Activated T-helper 17 cell treated with anti-CD3 and anti-CD28 coated beads, Interleukin-2, amount 50 U/mL, for 72 hours (primary cell): ENCODE data around the gene CNPY3. TPM values are rescaled to one million over a fixed set of nuclear protein-coding genes. Genes with fewer than 3 reads are reported as not detected.
"Not testable (repeated sequence)": the region's sequence is repeated elsewhere in the genome, so short reads cannot be mapped to it uniquely, and the experiment has no call there.

ENCODE experiments used
- ATAC-seq: fragments of 150-1000 bp; cut with Tn5 transposase; replicated peaks from 2 replicates; pipeline ENCODE4 v1.10.0; 2021; ENCODE audit warnings: mild to moderate bottlenecking, moderate library complexity
- H3K27ac Mint-ChIP-seq: one replicate; pipeline ENCODE4 v1.8.0; 2022; ENCODE audit warnings: mixed read lengths
- H3K27me3 Mint-ChIP-seq: one replicate; pipeline ENCODE4 v1.8.0; 2022; ENCODE audit warnings: mixed read lengths
- H3K36me3 Mint-ChIP-seq: one replicate; pipeline ENCODE4 v1.8.0; 2022; ENCODE audit warnings: low read depth, mild to moderate bottlenecking, mixed read lengths
- H3K4me1 Mint-ChIP-seq: one replicate; pipeline ENCODE4 v1.8.0; 2022; ENCODE audit warnings: mixed read lengths
- H3K4me3 Mint-ChIP-seq: one replicate; pipeline ENCODE4 v1.8.0; 2022; ENCODE audit warnings: mild to moderate bottlenecking, mixed read lengths
- H3K9me3 Mint-ChIP-seq: one replicate; pipeline ENCODE4 v1.8.0; 2022; ENCODE audit warnings: mixed read lengths
- total RNA-seq, 2 donors: library from RNA; stranded (reverse); gene quantifications; one replicate each; pipeline ENCODE4 v1.2.3, GENCODE V29; 2022

Gene CNPY3
- total RNA-seq, 2 donors from 2014 or later, result 28.5 to 30.5 TPM

DNA sequence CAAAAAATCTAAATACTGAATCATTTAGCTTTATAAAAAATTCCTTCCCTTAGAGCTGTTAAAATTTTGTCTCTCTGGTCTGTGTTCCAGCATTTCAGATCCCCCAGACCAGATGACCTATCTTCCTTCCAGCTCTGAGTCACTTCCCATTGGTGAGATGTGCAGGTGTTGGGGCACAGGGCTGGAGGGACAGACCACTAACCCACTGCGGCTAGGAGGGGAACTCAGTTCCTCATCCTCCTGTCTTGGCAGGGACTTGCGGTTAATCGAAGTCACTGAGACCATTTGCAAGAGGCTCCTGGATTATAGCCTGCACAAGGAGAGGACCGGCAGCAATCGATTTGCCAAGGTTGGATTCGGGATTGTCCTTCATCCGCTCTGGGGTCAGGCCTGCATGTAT, 6.0 kb downstream of the CNPY3 start:
- H3K4me1 Mint-ChIP-seq, result peaks cover 24% of the 10 kb centered on the region
- H3K4me3 Mint-ChIP-seq, result no peak overlapping the region
- H3K27me3 Mint-ChIP-seq, result no peaks in the 10 kb centered on the region
- H3K9me3 Mint-ChIP-seq, result no peaks in the 10 kb centered on the region
- ATAC-seq, result no peak
- peaks cover 98% of the 10 kb centered on the region for H3K36me3 Mint-ChIP-seq
- no peak overlapping the region for H3K27ac Mint-ChIP-seq

DNA sequence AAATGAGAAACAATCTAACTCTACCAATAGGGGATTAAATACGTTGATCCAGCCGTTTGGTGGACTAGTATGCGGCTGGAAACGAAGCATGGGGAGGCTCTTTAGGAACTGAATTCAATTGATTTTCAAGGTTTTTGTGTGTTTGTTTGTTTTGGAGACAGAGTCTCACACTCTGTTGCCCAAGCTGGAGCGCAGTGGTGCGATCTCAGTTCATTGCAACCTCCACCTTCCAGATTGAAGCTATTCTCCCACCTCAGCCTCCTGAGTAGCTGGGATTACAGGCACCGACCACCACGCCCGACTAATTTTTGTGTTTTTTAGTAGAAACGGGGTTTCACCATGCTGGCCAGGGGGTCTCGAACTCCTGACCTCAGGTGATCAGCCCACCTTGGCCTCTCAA, 7.1 kb downstream of the CNPY3 start:
- no peaks in the 10 kb centered on the region for H3K9me3 Mint-ChIP-seq
- peaks cover 98% of the 10 kb centered on the region for H3K36me3 Mint-ChIP-seq
- H3K27ac Mint-ChIP-seq, result peak overlapping the region; percentile 53
- peaks cover 22% of the 10 kb centered on the region for H3K4me1 Mint-ChIP-seq
- no peak overlapping the region for H3K4me3 Mint-ChIP-seq
- ATAC-seq, result no peak
- H3K27me3 Mint-ChIP-seq, result no peaks in the 10 kb centered on the region

DNA sequence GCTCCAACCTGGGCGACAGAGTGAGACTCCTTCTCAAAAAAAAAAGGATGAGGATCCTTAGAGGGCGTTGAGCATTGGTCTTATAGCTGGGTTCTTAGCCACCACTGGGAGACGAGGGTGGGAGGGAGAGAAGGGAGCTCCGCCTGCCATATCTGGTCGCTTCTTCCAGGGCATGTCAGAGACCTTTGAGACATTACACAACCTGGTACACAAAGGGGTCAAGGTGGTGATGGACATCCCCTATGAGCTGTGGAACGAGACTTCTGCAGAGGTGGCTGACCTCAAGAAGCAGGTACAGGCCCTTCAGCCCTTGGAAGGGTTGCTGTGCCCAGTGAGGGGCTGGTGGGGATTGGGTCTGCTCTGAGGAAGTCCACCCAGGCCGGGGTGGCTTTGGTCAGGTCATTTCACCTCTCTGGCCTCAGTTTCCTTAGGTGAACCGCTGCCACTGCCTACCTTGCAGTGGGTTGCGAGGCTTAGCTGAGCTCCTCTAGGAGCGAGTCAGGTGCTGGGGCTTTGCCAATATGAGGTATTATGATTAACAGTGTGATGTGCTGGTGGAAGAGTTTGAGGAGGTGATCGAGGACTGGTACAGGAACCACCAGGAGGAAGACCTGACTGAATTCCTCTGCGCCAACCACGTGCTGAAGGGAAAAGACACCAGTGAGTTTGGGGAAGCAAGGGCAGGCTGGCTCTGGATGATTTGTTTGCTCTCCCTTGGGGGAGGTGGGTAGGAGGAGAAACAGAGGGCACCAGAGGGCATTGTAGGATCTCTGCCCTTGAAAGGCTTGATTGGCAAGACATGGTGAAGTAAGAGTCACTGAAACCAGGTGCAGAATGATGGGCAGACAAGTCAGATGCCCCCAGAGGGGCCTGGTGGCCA, 8.5 kb downstream of the CNPY3 start:
- Mint-ChIP-seq H3K4me1 (peaks cover 12% of the 10 kb centered on the region), H3K4me3 (no peak overlapping the region), H3K36me3 (peaks cover 94% of the 10 kb centered on the region), H3K27me3 (no peaks in the 10 kb centered on the region), H3K27ac (peak overlapping the region; percentile 23), H3K9me3 (no peaks in the 10 kb centered on the region)
- no peak for ATAC-seq

DNA sequence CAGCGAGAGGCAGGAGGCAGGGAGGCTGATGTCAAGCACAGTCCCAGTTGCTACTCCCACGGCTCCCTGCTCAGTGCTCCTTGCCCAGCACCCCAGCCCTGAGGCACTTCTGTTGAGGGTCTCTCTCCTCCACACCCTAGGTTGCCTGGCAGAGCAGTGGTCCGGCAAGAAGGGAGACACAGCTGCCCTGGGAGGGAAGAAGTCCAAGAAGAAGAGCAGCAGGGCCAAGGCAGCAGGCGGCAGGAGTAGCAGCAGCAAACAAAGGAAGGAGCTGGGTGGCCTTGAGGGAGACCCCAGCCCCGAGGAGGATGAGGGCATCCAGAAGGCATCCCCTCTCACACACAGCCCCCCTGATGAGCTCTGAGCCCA, 9.1 kb downstream of the CNPY3 start:
- Mint-ChIP-seq H3K9me3 (no peaks in the 10 kb centered on the region), H3K27me3 (no peaks in the 10 kb centered on the region), H3K36me3 (peaks cover 94% of the 10 kb centered on the region), H3K4me1 (peaks cover 6% of the 10 kb centered on the region), H3K27ac (peak overlapping the region; percentile 23), H3K4me3 (no peak overlapping the region)
- ATAC-seq, result no peak

DNA sequence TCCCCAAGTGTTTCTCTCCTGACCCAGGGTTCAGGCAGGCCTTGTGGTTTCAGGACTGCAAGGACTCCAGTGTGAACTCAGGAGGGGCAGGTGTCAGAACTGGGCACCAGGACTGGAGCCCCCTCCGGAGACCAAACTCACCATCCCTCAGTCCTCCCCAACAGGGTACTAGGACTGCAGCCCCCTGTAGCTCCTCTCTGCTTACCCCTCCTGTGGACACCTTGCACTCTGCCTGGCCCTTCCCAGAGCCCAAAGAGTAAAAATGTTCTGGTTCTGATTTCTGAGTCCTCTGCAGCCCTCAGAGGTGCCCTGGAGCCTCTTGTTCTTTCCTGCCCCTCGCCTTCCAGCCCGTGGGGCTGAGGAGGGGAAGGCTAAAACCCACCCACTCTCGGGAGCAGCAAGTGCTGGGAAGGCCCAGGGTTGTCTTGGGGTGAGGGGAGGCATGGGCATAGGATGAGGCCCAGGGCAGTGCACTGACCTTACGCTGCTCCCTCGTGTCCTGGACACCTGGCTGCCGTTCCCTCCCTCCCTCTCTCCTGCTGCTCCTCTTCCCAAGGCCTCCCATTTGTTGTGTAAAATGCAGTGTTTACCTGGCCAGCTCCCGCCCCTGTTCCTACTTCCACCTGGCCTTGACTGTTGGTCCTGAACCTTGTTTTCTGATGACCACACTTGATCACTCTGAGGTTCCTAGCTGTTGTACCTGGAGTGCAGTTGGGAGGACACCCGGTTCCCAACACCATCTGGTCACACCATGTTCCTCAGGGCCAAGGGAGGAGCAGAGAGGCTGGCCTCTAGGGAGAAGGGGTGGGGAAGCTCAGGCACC, 9.9 kb downstream of the CNPY3 start:
- ATAC-seq, result no peak
- H3K36me3 Mint-ChIP-seq, result peaks cover 94% of the 10 kb centered on the region
- no peaks in the 10 kb centered on the region for H3K9me3 Mint-ChIP-seq
- peak overlapping the region; percentile 33 for H3K27ac Mint-ChIP-seq
- peaks cover 4% of the 10 kb centered on the region for H3K4me1 Mint-ChIP-seq
- no peak overlapping the region for H3K4me3 Mint-ChIP-seq
- H3K27me3 Mint-ChIP-seq, result no peaks in the 10 kb centered on the region

- ATAC-seq, result no peak
- peaks cover 94% of the 10 kb centered on the region for H3K36me3 Mint-ChIP-seq
- no peaks in the 10 kb centered on the region for H3K9me3 Mint-ChIP-seq
- H3K4me1 Mint-ChIP-seq, result peaks cover 4% of the 10 kb centered on the region
- no peaks in the 10 kb centered on the region for H3K27me3 Mint-ChIP-seq
- no peak overlapping the region for H3K4me3 Mint-ChIP-seq
- H3K27ac Mint-ChIP-seq, result peak overlapping the region; percentile 33
Measured at GRCh38 chr6:42939810-42940167, 10.5 kb downstream of the CNPY3 start.

- H3K4me3 Mint-ChIP-seq, result no peak overlapping the region
- H3K27ac Mint-ChIP-seq, result no peak overlapping the region
- H3K36me3 Mint-ChIP-seq, result peaks cover 91% of the 10 kb centered on the region
- H3K9me3 Mint-ChIP-seq, result no peaks in the 10 kb centered on the region
- no peaks in the 10 kb centered on the region for H3K27me3 Mint-ChIP-seq
- ATAC-seq, result no peak
- peaks cover 4% of the 10 kb centered on the region for H3K4me1 Mint-ChIP-seq
Measured at GRCh38 chr6:42940493-42941045, 11.3 kb downstream of the CNPY3 start.

GRCh38 chr6:42941356-42941755, 12.1 kb downstream of the CNPY3 start:
- H3K4me3 Mint-ChIP-seq, H3K27ac Mint-ChIP-seq, H3K4me1 Mint-ChIP-seq, H3K27me3 Mint-ChIP-seq, ATAC-seq, H3K9me3 Mint-ChIP-seq: not testable (repeated sequence)
- H3K36me3 Mint-ChIP-seq, result peaks cover 89% of the 10 kb centered on the region

- Mint-ChIP-seq H3K27ac (no peak overlapping the region), H3K4me3 (no peak overlapping the region), H3K9me3 (no peaks in the 10 kb centered on the region), H3K27me3 (no peaks in the 10 kb centered on the region), H3K36me3 (peaks cover 82% of the 10 kb centered on the region), H3K4me1 (peaks cover 4% of the 10 kb centered on the region)
- ATAC-seq, result no peak
Measured at GRCh38 chr6:42942444-42942843, 13.2 kb downstream of the CNPY3 start.

- Mint-ChIP-seq H3K27me3 (no peaks in the 10 kb centered on the region), H3K4me1 (no peaks in the 10 kb centered on the region), H3K27ac (no peak overlapping the region), H3K36me3 (peaks cover 45% of the 10 kb centered on the region), H3K9me3 (no peaks in the 10 kb centered on the region), H3K4me3 (no peak overlapping the region)
- no peak for ATAC-seq
Measured at GRCh38 chr6:42947950-42948349, 18.7 kb downstream of the CNPY3 start.

- Mint-ChIP-seq H3K4me3 (no peak overlapping the region), H3K27ac (no peak overlapping the region), H3K9me3 (no peaks in the 10 kb centered on the region), H3K36me3 (peaks cover 13% of the 10 kb centered on the region), H3K4me1 (no peaks in the 10 kb centered on the region), H3K27me3 (no peaks in the 10 kb centered on the region)
- no peak for ATAC-seq
Measured at GRCh38 chr6:42952389-42952788, 23.1 kb downstream of the CNPY3 start.

- H3K27me3 Mint-ChIP-seq, H3K9me3 Mint-ChIP-seq, H3K27ac Mint-ChIP-seq, H3K4me3 Mint-ChIP-seq, H3K36me3 Mint-ChIP-seq, H3K4me1 Mint-ChIP-seq, ATAC-seq: not testable (repeated sequence)
Measured at GRCh38 chr6:42954405-42954804, 25.1 kb downstream of the CNPY3 start.

- Mint-ChIP-seq H3K27me3 (no peaks in the 10 kb centered on the region), H3K36me3 (no peaks in the 10 kb centered on the region), H3K4me3 (no peak overlapping the region), H3K9me3 (no peaks in the 10 kb centered on the region), H3K27ac (no peak overlapping the region), H3K4me1 (peaks cover 4% of the 10 kb centered on the region)
- ATAC-seq, result no peak
Measured at GRCh38 chr6:42958125-42958524, 28.8 kb downstream of the CNPY3 start.

- ATAC-seq, result no peak
- Mint-ChIP-seq H3K4me3 (peak overlapping the region; percentile 67), H3K9me3 (no peaks in the 10 kb centered on the region)
Measured at GRCh38 chr6:42959917-42960242, 30.6 kb downstream of the CNPY3 start.

More at GRCh38 chr6:42959917-42960242, 30.6 kb downstream of the CNPY3 start:
- H3K36me3 Mint-ChIP-seq, result peaks cover 5% of the 10 kb centered on the region
- no peaks in the 10 kb centered on the region for H3K27me3 Mint-ChIP-seq
- H3K4me1 Mint-ChIP-seq, result peaks cover 4% of the 10 kb centered on the region
- no peak overlapping the region for H3K27ac Mint-ChIP-seq
